AG04450 (cell line): ENCODE results near the gene TAS2R14. TPM values are rescaled to one million over a fixed set of nuclear protein-coding genes. Genes with fewer than 3 reads are reported as not detected.

Experiments
- CTCF ChIA-PET: fragments of 300-600, 350-600 bp; formaldehyde crosslinking; extraction: SDS; loops from one replicate; lab custom pipeline; 2022; ENCODE audit warnings: antibody characterized with exemption, inconsistent platforms; lab: Charles Lee
- POLR2A ChIA-PET: fragments of 350-600 bp; formaldehyde crosslinking; extraction: SDS; loops from one replicate; lab custom pipeline; 2021; ENCODE audit warnings: antibody characterized with exemption, inconsistent platforms; lab: Yijun Ruan, JAX
- DNase-seq: peaks from one replicate; pipeline ENCODE4 v3.0.0-alpha.2; 2011; ENCODE audit warnings: low read depth, low spot score
- H3K27ac ChIP-seq: one replicate; pipeline ENCODE4 v1.5.1; 2012; ENCODE audit warnings: low read depth, low read length, control low read depth
- H3K27me3 ChIP-seq: one replicate; pipeline ENCODE4 v1.6.0; 2012; ENCODE audit warnings: low read length; ENCODE audit not compliant: control insufficient read depth, insufficient read depth
- H3K4me3 ChIP-seq: 2 replicates; pipeline ENCODE4 v1.5.1; 2011; ENCODE audit warnings: mild to moderate bottlenecking, low read depth, low read length, control low read depth
- H3K9me3 ChIP-seq: 2 replicates; pipeline ENCODE4 v1.5.1; 2012; ENCODE audit warnings: low read length; ENCODE audit not compliant: control insufficient read depth, insufficient read depth
- CTCF ChIP-seq: IDR thresholded peaks from 2 replicates; pipeline ENCODE4 v1.5.1; 2011; ENCODE audit warnings: low read depth, low read length, control low read depth, inconsistent platforms
- polyA minus RNA-seq: library from RNA; depleted of rRNA, polyadenylated mRNA; stranded (reverse); fragments of >200 nt; gene quantifications from 2 replicates; pipeline ENCODE4 v1.2.3, GENCODE V29; 2011; rRNA and poly(A)+ RNA removed
- polyA plus RNA-seq: library from polyadenylated mRNA; depleted of rRNA; stranded (reverse); fragments of >200 nt; gene quantifications from 2 replicates; pipeline ENCODE4 v1.2.3, GENCODE V29; 2011; rRNA removed

TAS2R14 gene
- polyA plus RNA-seq (2.1 and 3.2 TPM in 2 replicates), polyA minus RNA-seq (2.9 and 6.9 TPM in 2 replicates)

GRCh38 chr12:10939163-10939562, at the start of gene TAS2R14:
TSS of gene TAS2R14 (minus strand) at chr12:10939263. CDS start at chr12:10939207, 56 bp downstream.
- POLR2A ChIA-PET: no interaction called here
- Histone ChIP-seq H3K27ac (no peak within 1 kb of the TSS), H3K9me3 (no peaks in the 10 kb centered on the region), H3K4me3 (no peak within 1 kb of the TSS), H3K27me3 (no peaks in the 10 kb centered on the region)
- no peak for TF ChIP-seq CTCF
- CTCF ChIA-PET: interaction anchor here (0.6 kb wide), 1 partner anchor 1099 kb away, joined by 5 read pairs; no protein-coding TSS in a partner anchor
- no peak for DNase-seq

- H3K27ac ChIP-seq: no peak within 1 kb of the TSS
- DNase-seq: no peak
- TF ChIP-seq CTCF: no peak
- no peaks in the 10 kb centered on the region for H3K27me3 ChIP-seq
- ChIA-PET POLR2A (no interaction called here), CTCF (interaction anchor here (0.9 kb wide), 1 partner anchor 10 kb away, joined by 3 read pairs; no protein-coding TSS in a partner anchor)
- H3K4me3 ChIP-seq: no peak within 1 kb of the TSS
- H3K9me3 ChIP-seq: no peaks in the 10 kb centered on the region
Observed at GRCh38 chr12:10986812-10987211, 47.7 kb upstream of the TAS2R14 start, which contains the start of gene TAS2R50. TSS of gene TAS2R50 (minus strand) at chr12:10986912. CDS start at chr12:10986860, 52 bp downstream.

GRCh38 chr12:10982244-10982643, 43.2 kb upstream of the TAS2R14 start:
- CTCF ChIA-PET: no interaction called here
- POLR2A ChIA-PET: no interaction called here
- Histone ChIP-seq H3K4me3 (no peak overlapping the region), H3K9me3 (no peaks in the 10 kb centered on the region), H3K27me3 (no peaks in the 10 kb centered on the region), H3K27ac (no peak overlapping the region)
- TF ChIP-seq CTCF: no peak
- no peak for DNase-seq

GRCh38 chr12:10974965-10975364, 35.9 kb upstream of the TAS2R14 start:
- Histone ChIP-seq H3K27ac (no peak overlapping the region), H3K4me3 (no peak overlapping the region), H3K27me3 (no peaks in the 10 kb centered on the region), H3K9me3 (no peaks in the 10 kb centered on the region)
- ChIA-PET CTCF (no interaction called here), POLR2A (no interaction called here)
- TF ChIP-seq CTCF: no peak
- DNase-seq: no peak

GRCh38 chr12:10968765-10969456, 29.8 kb upstream of the TAS2R14 start:
- DNase-seq: peak; percentile 26
- ChIA-PET POLR2A (no interaction called here), CTCF (interaction anchor here (0.8 kb wide), 2 partner anchors 11 to 231 kb away, joined by 3 read pairs; no protein-coding TSS in a partner anchor)
- Histone ChIP-seq H3K27ac (no peak overlapping the region), H3K27me3 (no peaks in the 10 kb centered on the region), H3K9me3 (no peaks in the 10 kb centered on the region), H3K4me3 (no peak overlapping the region)
- no peak for TF ChIP-seq CTCF
